NCI-H748 (cell line): ENCODE data around the gene CBX2.

Experiments used
- DNase-seq: peaks from one replicate; lab custom pipeline; 2025; ENCODE audit not compliant: unreplicated experiment; lab: John Stamatoyannopoulos, UW

The CBX2 gene

GRCh38 chr17:79811011-79811867, 33.3 kb downstream of the CBX2 start:
- DNase-seq = peak; percentile 78

GRCh38 chr17:79811868-79812352, 34.0 kb downstream of the CBX2 start:
- DNase-seq = peak; percentile 21

GRCh38 chr17:79812353-79813258, 34.7 kb downstream of the CBX2 start:
- DNase-seq = no peak

DNA sequence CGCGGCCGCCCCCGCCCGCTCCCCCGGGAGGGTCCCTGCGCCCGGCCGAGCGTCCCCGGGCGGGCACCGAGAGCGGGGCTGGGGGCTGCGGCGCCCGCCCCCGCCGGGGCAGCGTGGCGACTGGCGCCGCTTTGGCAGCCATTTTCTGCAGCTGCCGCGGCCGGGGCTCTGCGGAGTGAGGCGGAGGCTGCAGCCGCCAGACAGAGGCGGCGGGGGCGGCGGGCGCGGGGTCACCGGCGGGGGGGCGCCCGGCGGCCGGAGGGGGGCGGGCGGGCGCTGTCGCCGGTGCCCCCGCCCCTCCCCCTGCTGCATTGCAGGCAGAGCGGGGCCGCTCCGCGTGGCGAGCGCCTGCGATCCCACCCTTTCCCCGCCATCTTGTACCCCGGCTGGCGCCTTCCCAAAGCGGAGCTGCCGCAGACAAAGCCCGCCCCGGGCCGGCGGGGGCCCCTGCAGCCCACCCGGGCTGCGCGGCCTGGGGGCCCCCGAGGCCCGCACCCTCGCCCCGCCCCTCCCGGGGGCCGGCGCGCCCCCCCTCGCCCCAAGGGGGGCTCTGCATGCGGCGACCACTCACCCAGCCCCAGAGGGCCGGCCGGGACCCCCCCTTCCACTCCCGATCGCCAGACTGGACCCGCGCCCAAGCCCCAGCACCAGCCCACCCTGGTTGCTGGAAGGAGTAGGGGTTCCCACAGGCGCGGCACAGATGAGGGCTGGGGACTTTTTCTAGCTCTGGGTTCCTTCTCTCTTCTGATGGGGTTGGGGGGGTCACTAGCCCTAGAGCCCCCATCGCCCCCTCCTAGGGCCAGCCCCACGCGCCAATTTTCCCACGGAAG, 35.6 kb downstream of the CBX2 start:
- peak; percentile 60 for DNase-seq

GRCh38 chr17:79814127-79814973, 36.4 kb downstream of the CBX2 start:
- DNase-seq = no peak

- no peak for DNase-seq
These were observed 37.3 kb downstream of the CBX2 start for GRCh38 chr17:79814974-79815835.

- no peak for DNase-seq
These were observed 38.0 kb downstream of the CBX2 start for GRCh38 chr17:79815836-79816461.

DNA sequence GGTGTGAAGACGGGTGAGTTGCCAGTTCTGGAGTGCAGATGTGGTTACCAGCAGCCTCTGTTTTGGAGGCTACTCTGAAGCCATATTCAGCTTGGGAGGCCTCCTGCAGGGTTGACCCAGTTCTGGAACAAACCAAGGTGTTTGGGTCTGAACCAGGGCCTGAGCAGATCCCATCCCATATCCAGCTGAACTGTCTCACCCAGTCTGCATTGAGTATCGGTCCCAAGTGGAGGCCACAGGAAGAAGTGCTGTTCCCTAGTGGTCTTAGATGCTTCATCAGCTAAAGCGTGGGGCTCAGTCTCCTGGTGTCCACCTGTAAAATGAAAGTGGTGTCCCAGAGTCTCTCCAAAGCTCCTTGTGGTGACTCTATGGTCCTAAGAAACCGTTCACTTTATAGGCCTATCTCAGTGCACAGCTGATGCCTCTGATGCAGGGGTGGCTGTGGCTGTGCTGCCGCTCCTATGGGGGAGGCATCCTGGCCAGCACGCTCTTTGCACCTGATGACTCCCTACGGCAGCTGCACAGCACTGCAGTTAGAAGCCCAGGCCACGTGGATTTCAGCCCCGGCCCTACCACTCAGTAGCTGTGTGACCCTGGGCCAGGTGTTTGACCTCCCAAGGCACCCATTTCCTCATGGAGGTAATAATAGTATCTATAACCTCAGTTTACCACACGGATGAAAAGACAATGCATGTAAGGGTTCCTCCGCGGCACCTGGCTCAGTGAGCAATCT, 40.2 kb downstream of the CBX2 start:
- DNase-seq = no peak

DNA sequence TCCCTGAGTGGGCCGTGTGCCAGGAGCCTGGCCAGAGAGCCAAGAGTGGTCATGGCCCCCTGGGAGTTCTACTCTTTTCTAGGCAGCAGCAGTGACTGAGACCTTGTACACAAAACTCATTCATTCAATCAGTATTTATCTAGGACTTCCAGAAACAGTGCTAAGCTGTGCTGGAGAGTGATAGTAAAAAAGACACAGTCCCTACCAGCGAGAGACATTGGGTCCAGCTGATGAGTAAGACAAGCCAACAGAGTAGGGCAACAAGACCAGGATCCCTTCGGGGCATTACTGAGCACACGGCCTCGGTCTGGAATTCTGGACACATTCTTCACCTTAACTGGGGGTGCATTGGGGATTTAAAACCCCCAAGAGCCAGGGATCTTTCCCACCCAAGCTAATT, 41.1 kb downstream of the CBX2 start:
- no peak for DNase-seq

GRCh38 chr17:79819534-79820276, 41.8 kb downstream of the CBX2 start:
- no peak for DNase-seq

DNA sequence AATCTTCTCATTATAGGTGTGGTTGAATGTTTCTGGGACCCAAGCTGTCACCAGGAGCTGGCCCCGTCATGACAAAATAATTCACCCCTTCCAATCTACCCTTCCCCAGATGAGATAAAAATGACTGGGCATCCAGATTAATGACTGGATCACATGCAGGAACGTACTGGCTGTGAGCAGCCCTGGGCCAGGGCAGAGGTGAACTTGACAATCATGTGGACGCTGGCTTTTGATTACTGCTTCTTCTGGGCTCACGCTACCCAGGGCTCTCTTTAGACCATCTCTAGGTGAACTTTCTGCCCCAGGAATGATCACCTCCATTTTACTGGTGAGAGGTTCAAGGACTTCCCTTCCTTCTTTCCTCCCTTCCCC, 43.0 kb downstream of the CBX2 start:
- no peak for DNase-seq

DNA sequence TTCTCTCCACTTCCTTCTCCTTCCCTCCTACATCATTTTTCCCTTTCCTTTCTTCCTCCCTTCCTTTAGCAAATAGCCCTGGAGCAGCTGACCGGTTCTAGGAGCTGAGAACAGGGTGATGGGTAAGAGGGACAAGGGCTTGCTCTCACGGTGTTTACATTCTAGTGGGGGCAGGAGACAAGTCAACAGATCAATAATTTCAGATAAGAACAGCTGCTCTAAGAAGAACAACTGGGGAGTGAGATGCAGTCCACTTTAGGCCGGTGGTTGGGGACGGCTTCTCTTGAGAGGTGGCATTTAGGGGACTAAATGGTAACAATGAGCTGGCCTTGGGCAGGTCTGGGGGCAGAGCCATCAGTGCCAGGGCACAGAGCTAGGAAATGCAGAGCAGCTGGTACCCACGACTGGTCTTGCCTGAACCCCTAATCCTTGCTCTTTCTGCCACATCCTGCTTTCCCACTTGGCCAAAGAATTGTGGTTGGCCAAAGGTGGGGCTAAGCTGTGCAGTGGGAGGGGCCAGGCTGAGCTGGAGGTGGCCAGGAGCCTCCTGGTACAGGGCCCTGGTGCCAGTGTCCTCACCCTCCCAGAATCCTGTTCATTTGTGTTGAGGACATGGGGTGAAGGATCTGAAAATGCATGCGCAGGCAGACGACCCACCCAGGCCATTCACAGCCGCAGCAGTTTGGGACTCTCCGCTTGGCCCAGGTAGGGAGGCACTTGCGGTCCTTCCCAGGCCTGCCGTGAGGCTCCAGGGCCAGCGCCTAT, 43.6 kb downstream of the CBX2 start:
- no peak for DNase-seq

DNA sequence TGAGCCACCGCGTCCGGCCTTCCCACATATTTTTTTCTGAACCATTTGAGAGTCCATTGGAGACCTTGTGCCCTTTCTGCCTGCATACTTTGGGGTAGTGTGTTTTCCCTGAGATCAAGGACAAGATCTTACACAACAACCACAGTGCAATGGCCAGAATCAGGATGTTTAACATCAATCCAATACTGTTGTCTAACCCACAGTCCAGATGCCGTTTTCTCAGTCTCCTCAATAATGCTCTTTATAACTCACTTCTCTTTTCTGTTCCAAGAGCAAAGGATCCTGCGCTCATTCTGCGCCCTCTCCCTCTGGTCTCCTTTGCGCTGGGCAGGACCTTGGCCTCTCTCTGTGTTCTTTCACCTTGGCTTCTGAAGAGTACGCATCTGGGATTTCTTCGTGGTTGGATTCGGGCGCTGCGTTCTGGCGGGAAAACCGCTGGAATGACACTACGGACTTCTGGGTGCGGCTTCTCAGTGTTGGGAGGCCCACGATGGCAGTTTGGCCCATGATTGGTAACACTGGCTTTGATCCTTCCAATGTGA, 44.7 kb downstream of the CBX2 start:
- DNase-seq = no peak

- DNase-seq = no peak
These were observed 46.3 kb downstream of the CBX2 start for GRCh38 chr17:79824234-79824633.

GRCh38 chr17:79824893-79825579, 47.1 kb downstream of the CBX2 start:
- no peak for DNase-seq

- DNase-seq = no peak
These were observed 47.6 kb downstream of the CBX2 start for GRCh38 chr17:79825580-79825921.
